Measurements from ENCODE around the gene COQ10A. TPM values are rescaled to one million over a fixed set of nuclear protein-coding genes. Genes with fewer than 3 reads are reported as not detected.

Gene COQ10A
- 15.4 TPM for total RNA-seq

DNA sequence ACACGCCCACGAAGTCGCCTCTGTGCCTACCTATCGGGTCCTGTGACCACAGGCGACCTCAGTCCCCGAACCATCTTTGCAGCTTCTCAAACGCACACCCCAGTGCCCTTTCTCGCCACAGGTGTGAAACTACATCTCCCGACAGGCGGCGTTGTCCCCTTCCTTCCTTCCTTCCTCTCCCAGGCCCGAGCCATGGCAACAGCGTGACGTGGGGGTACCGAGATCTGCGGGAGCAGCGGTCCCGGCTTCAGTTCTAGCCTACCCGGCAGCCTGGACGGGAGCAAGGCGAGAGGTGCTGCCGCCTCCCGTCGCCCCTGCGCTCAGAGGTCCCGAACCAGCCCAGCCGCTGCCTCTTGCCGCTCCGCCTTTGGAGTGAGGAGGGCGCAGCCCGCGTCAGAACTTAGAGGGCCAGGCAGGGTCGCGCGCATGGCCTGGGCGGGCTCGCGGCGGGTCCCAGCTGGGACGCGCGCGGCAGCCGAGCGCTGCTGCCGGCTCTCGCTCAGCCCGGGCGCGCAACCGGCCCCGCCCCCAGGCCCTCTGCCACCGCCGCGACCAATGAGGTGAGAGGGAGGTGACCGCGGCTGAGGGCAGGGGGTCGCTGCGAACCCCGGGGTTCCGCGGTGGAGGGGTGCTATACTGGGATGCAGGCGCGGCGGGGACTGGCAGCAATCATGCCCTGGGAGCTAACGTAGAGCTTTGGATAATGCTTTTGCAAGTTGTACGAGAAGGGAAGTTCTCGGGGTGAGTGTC is at the start of gene COQ10A:
Gene COQ10A (plus strand): TSS at position 250 of the 750 bp plus-strand sequence. CDS start 177 bp downstream, at position 427.

DNA sequence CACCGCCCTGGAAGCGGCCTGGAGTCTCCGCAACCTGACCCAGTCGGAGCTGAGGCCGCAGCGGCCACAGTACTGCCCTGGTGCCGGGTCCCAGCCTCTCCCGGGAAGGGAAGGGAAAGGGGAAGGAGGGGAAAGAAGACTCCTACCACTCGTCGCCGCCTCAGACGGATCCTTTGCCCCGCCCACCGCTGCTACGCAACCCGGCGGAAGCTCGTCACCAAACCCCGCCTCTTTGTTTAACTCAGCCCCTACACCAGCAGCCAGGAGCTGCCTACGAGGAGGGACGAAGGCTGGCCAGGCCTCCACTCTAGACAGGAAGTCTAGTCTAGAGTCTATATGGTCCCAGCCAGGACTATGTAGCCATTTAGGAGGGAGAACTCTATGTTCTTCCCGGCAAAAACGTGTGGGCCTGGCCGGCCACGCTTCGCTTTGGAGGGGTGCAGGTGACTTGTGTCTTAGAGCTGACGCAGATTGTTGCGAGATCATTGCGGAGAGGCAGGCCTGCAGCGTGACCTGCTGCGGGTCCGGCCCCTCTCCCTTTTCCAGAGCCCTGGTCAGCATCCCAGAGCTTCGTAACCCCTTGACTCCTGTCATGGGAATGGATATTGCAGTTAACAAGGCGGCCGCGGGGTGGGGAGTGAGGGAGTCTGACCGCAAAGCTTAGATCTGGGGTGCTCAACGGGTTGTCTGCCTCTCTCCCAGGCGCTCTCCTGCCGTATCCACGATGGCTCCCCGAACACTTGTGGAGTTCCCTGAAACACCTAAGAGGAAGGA is 44.8 kb upstream of the COQ10A start, which contains the start of gene RNF41:
Gene RNF41 (minus strand): TSS at position 166 of the 774 bp plus-strand sequence. CDS start 7,875 bp downstream, outside the sequence.

DNA sequence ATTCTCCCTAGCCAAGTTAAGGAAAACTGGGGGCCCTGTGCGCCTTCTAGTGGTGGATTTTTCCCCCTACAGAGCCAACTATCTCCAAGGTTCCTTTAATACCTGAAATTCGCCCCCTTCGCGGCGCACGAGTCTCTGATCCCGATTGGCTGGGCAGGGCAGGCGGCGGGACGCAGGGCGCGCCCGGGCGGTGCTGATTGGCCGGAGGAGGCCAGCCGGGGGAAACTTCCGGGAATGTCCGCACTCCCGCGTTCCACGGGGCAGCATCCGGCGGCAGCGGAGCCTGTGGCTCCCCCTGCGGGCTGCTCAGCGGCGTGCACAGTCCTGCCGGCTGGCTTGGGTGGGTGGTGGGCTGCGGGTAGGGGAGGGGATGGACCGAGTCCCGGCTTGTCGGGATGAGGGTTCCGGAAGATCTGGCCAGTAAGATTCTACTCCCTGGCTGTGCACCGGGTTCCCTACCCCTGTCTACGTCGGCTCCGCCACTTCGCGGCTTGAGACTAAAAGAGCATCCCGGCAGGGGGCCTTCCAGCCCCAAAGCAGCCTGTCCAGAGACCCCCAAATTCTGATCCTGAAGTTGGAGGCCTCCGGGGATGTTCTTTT is 42.5 kb upstream of the COQ10A start, which contains the start of gene NABP2:
Gene NABP2 (plus strand): TSS at position 241 of the 600 bp plus-strand sequence. CDS start 515 bp downstream, outside the sequence.

DNA sequence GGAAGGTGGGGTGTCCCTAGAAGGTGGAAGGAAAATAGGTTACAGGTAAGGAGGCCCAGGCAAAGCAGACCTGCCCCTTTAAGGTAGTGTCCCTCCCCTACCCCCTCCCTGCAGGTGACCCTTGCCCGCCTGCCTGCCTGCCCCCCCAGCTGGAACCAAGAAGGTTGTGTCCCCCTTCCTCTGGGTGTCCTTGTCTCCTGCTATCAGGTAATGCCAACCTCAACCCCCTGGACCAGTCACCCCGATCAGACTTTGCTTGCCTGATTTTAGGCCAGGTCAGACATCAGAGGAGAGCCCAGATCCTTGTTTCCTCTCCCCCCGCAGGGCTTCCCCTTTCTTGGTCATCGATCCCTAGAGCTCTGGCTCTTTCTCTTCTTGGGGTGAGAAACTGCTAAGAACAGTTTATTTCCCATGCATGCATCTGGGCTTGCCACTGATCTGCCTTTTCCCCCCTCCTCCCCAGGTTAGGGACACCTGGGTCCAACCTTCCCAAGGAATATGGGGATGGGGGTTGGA is 36.8 kb upstream of the COQ10A start, which contains the start of gene SLC39A5:
Gene SLC39A5 (plus strand): TSS at position 136 of the 516 bp plus-strand sequence. CDS start 1,224 bp downstream, outside the sequence.

DNA sequence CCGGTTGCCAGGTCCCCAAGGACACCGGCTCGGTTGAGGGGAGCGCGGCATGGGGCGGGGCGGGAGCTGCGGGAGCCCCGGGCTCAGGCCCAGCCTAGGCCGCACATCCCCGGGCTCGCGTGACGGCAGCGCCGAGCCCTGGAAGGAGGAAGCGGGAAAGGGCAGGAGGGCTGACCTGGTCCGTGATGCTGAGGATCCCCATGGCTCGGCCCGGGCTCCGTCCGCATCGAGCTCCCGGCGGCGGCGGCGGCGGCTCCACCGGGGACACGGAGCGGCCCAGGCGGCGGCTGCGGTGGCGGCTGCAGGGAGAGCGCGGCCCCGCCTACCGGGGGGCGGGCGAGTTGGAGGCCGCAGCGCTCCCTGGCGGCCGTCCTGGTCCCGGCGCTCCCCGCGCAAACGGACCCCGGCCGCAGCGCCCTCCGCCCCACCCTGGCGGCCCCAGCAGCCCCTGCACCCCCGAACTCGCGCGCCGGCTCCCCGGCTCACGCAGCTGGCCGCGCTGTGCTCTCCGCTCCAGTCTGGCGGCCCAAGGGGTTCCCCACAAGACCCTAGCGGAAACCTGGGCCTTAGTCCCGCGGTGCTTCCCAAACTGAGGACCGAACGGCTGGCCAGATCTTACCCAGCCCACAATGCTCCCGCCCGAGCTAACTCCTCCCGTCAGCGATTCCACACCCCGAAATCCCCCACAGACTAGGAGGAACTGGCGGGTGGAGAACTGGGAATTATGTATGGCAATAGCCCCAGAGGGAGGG is 8.5 kb upstream of the COQ10A start, which contains the start of gene ANKRD52:
Gene ANKRD52 (minus strand): TSS at position 317 of the 752 bp plus-strand sequence. CDS start 115 bp downstream, at position 202.

DNA sequence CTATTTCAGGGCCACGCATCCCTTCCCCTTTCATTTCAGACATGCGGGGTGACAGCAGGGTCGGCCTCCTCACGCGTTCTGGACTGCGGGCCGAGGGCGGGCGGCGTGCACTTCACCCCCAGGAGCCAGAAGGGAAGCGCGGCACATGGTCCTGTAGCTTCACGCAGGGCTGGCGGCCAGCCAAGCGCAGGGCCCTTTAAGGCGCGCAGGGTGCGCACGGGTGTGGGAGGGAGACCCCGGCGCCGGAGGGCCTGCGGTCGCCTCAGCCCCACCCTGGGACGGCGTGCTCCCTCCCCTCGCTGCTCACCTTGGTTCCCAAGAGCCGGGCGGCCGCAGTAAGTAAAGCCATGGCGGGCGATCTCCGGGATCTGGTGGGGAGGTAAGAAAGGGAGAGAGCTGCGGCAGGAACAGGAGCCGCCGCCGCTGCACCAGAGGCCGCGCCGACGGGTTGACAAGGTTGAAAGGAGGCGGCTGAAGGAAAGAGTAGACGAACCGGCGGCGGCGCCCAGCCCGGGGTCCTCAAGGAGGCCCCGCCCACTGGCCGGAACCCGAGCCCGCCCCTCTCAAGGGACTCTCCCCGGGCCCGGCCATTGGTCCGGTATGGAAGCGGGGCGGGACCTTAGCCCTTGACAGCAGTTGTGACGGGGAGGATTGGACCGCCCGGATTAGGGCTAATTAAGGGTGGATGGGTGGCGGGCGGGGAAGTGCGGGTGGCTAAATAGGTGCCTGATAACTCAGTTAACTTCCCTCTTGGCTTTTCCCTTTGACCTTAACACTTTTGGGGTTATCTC is 33.3 kb downstream of the COQ10A start, which contains the start of gene CS:
Gene CS (minus strand): TSS at position 478 of the 791 bp plus-strand sequence. CDS start 129 bp downstream, at position 349.

DNA sequence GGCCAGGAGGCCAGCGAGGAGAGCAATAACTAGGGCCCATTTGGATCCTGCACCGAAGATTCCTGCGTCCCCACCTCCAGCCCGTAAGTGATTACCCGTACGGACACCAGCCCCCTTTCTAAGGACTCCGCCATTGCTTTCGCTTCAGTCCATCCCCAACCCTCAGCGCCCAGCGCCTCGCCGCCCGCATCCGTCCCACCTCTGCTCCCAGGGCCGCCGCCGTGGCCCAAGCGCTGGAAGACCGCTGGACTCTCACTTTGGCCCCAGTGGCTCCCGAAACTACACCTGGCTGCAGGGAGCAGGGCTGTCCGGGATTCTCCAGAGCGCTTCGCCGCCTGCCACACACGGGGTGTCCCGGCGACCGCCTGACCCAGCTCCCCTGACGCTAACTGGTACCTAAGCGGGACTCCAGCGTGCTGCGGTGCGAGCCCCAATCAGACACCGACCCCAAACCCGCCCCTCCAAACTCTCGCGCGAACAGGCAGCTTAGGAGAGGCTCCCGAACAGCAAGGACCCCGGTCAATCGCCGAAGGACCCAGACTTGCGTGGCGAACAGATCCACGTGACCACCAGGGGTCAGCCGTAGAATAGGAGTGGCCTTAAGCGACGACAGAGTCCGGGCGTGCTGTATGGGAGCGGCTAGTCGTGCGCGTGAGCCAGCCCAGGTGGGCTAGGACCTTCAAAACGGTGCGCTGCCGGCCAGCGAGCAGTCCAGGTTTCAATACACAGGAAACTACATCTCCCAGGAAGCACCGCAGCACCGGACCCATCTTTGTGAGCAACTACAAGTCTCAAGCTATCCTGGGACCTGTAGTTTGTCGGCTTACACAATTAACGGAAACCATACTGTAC is 49.1 kb downstream of the COQ10A start, which contains the start of gene CNPY2:
Gene CNPY2 (minus strand): TSS at position 367 of the 852 bp plus-strand sequence. CDS start 771 bp downstream, outside the sequence.

Other genes with a start within 250 kb of the COQ10A start
- gene IKZF4, start 245.9 kb upstream of the COQ10A start, total RNA-seq = 6.0 TPM
- gene RPS26, start 225.0 kb upstream of the COQ10A start, total RNA-seq = 280 TPM
- 123 TPM for gene ERBB3, start 186.8 kb upstream of the COQ10A start, total RNA-seq
- gene PA2G4, start 162.4 kb upstream of the COQ10A start, total RNA-seq = 78.5 TPM
- gene RPL41, start 150.3 kb upstream of the COQ10A start, total RNA-seq = 1,889 TPM
- 4.9 TPM for gene ZC3H10, start 148.7 kb upstream of the COQ10A start, total RNA-seq
- gene ESYT1, start 138.7 kb upstream of the COQ10A start, total RNA-seq = 105 TPM
- 79.0 TPM for gene MYL6B, start 114.4 kb upstream of the COQ10A start, total RNA-seq
- gene MYL6, start 108.6 kb upstream of the COQ10A start, total RNA-seq = 1,413 TPM
- 119 TPM for gene SMARCC2, start 77.5 kb upstream of the COQ10A start, total RNA-seq
- 40.6 TPM for gene RNF41, start 45.0 kb upstream of the COQ10A start, total RNA-seq
- 22.0 TPM for gene NABP2, start 42.6 kb upstream of the COQ10A start, total RNA-seq
- 34.9 TPM for gene SLC39A5, start 36.9 kb upstream of the COQ10A start, total RNA-seq
- gene ANKRD52, start 8.6 kb upstream of the COQ10A start, total RNA-seq = 25.7 TPM
- 150 TPM for gene CS, start 33.4 kb downstream of the COQ10A start, total RNA-seq
- 56.6 TPM for gene CNPY2, start 49.0 kb downstream of the COQ10A start, total RNA-seq
- 73.3 TPM for gene PAN2, start 67.1 kb downstream of the COQ10A start, total RNA-seq
- gene IL23A, start 71.9 kb downstream of the COQ10A start, total RNA-seq = not detected
- gene STAT2, start 93.2 kb downstream of the COQ10A start, total RNA-seq = 133 TPM
- not detected for gene APOF, start 95.9 kb downstream of the COQ10A start, total RNA-seq
- gene TIMELESS, start 182.5 kb downstream of the COQ10A start, total RNA-seq = 15.1 TPM
- not detected for gene MIP, start 187.7 kb downstream of the COQ10A start, total RNA-seq
- 2.2 TPM for gene SPRYD4, start 201.6 kb downstream of the COQ10A start, total RNA-seq
- 2.2 TPM for gene GLS2, start 221.2 kb downstream of the COQ10A start, total RNA-seq